Stomach smooth muscle (tissue), 2 donors: ENCODE results near the gene ZNF678.
"Not testable (repeated sequence)": the region's sequence is repeated elsewhere in the genome, so short reads cannot be mapped to it uniquely, and the experiment has no call there.

Source experiments
- H3K27ac ChIP-seq: one replicate; pipeline ENCODE4 v1.7.0; 2013; ENCODE audit warnings: mild to moderate bottlenecking, low read length, inconsistent platforms
- H3K27me3 ChIP-seq, 2 donors: one replicate each; pipeline ENCODE4 v1.7.0; 2013; ENCODE audit warnings: low read length in 2 of 2; ENCODE audit not compliant: insufficient read depth in 2 of 2, control insufficient read depth in 1 of 2
- H3K36me3 ChIP-seq, 2 donors: one replicate each; pipeline ENCODE4 v1.7.0; 2013; ENCODE audit warnings: low read length in 2 of 2; ENCODE audit not compliant: control insufficient read depth in 2 of 2, insufficient read depth in 2 of 2
- H3K4me1 ChIP-seq: one replicate; pipeline ENCODE4 v1.7.0; 2013; ENCODE audit warnings: low read length; ENCODE audit not compliant: control insufficient read depth, insufficient read depth
- H3K4me3 ChIP-seq, 2 donors: one replicate each; pipeline ENCODE4 v1.7.0; 2013; ENCODE audit warnings: low read length in 2 of 2
- H3K9ac ChIP-seq, 2 donors: one replicate each; pipeline ENCODE4 v1.7.0; 2013; ENCODE audit warnings: low read length in 2 of 2, mild to moderate bottlenecking in 1 of 2
- H3K9me3 ChIP-seq, 2 donors: one replicate each; pipeline ENCODE4 v1.7.0; 2013; ENCODE audit warnings: low read length in 2 of 2; ENCODE audit not compliant: control insufficient read depth in 2 of 2
- donor health status: healthy.
- donor health status: Pancreatic carcinoma.

ZNF678 gene

DNA sequence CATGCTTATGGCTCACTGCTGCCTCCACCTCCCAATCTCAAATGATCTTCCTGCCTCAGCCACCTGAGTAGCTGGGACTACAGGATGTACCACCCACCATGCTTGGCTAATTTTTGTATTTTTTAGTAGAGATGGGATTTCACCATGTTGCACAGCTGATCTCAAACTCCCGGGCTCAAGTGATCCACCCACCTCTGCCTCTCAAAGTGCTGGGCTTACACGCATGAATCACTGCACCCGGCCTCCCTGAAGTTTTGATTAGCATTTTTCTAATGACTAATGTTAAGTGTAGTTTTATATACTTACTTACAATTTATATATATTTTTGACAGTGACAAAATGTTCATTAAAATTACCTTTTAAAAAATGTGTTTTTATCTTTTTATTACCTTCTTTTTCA is 41.1 kb downstream of the ZNF678 start:
- Histone ChIP-seq H3K9ac (no peak overlapping the region), H3K27me3 (no peaks in the 10 kb centered on the region), H3K4me1 (no peaks in the 10 kb centered on the region), H3K27ac (no peak overlapping the region), H3K36me3 (no peaks in the 10 kb centered on the region), H3K9me3 (no peaks in the 10 kb centered on the region), H3K4me3 (no peak overlapping the region)

DNA sequence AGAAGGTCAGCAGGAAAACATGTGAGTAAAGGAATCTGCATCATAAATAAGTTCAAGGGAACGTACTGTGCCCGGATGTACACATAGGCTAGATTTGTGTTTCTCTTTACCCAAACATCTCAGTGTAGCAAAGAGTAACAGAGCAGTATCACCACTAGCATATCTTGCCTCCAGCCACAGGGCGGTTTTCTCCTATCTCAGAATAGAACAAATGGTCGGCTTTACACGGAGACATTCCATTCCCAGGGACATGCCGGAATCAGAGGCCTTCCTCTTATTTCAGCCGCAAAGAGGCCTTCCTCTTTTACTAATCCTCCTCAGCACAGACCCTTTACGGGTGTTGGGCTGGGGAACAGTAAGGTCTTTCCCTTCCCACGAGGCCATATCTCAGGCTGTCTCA is 42.9 kb downstream of the ZNF678 start:
- not testable (repeated sequence) for H3K4me3 ChIP-seq, H3K36me3 ChIP-seq, H3K27ac ChIP-seq, H3K9me3 ChIP-seq, H3K4me1 ChIP-seq, H3K27me3 ChIP-seq, H3K9ac ChIP-seq

DNA sequence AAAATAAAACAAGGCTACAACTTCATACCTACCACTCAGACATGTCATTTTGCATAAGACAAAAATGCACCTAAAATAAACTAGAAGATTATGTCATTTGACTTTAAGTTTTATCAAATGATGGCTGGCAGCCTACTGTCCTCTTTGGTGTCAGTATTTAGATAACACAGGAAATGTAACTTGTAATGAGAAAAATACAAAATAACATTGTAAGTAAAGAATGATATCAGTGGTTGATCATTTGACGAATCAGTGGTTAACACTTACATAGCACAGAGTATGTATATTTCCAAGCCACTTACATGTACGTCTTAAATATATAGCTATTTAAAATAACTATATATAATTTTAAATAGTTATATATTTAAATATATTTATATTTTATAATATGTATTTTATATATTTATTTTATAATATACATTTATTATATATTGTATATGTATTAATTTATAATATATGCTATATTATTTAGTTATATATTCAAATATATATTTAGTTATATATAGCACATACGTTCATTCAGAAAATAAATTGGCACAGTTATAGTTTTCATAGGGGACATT is 44.1 kb downstream of the ZNF678 start:
- peaks cover 4 to 6% of the 10 kb centered on the region in 2 donors for H3K36me3 ChIP-seq
- H3K4me3 ChIP-seq = no peak overlapping the region
- no peak overlapping the region for H3K9ac ChIP-seq
- H3K9me3 ChIP-seq = no peaks in the 10 kb centered on the region
- no peaks in the 10 kb centered on the region for H3K27me3 ChIP-seq
- no peaks in the 10 kb centered on the region for H3K4me1 ChIP-seq
- no peak overlapping the region for H3K27ac ChIP-seq

DNA sequence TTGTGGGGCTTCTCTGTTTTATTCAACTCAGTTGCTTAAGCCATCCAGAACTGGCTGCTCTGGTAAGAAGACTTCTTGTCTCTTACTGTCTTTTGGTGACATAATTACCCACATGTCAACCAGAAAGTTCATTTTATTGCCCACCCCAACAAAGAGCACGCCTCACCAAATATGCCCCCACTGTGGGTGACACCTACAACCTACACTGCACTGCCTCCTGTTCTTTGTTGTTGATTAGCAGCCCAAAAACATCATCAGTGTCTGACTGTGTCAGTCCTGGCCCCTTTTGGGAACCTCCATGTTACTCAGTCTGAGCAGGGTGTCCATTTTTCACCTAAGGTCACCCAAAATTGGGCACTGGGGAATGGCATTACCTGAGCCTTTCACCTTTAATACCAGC is 49.3 kb downstream of the ZNF678 start:
- Histone ChIP-seq H3K4me3 (no peak overlapping the region), H3K27ac (no peak overlapping the region), H3K36me3 (peaks cover 4 to 12% of the 10 kb centered on the region in 2 donors), H3K9me3 (no peaks in the 10 kb centered on the region), H3K27me3 (no peaks in the 10 kb centered on the region), H3K4me1 (no peaks in the 10 kb centered on the region), H3K9ac (no peak overlapping the region)

DNA sequence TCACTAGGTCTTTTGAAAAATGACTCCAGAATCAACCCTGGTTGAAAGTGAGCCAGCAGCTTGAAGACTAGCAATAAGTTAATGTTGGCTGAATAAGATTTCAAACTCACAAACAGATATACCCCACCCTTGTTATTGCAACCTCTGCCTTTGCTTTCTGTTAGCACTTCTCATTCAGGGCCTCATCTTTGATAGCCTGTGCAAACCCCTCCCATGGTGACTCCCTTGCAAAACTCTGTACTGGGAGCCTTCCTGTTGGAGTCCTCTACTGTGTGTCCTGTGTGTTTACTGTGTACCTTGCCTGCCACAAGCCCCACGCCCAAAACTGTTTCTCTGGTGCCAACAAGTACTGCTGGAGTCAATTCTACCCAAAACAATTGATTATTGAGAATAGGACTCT is 50.2 kb downstream of the ZNF678 start:
- Histone ChIP-seq H3K9me3 (no peaks in the 10 kb centered on the region), H3K36me3 (peaks cover 4 to 12% of the 10 kb centered on the region in 2 donors)

DNA sequence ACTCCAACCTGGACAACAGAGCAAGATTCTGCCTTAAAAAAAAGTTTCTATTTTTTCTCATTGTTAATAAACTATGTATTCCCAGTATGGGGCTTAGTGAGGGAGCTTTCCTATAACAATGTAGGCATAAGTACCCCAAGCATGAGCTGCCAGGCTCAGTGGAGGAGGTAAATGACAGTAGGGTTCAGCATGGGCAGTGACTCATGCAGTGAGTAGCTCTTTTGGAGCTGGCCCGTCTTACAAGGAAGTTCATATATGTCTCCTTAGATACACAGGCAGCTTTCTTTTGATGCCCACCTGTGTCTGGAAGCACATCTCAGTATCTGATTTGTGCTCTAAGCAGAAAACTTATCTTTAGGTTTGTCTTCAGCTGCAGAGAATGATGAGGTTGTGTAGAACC is 57.9 kb downstream of the ZNF678 start:
- H3K27me3 ChIP-seq = no peaks in the 10 kb centered on the region
- no peak overlapping the region for H3K4me3 ChIP-seq
- H3K9me3 ChIP-seq = no peaks in the 10 kb centered on the region
- H3K36me3 ChIP-seq = peaks cover 0 to 2% of the 10 kb centered on the region in 2 donors
- H3K4me1 ChIP-seq = no peaks in the 10 kb centered on the region
- no peak overlapping the region for H3K27ac ChIP-seq
- no peak overlapping the region for H3K9ac ChIP-seq

More for the DNA sequence above, 50.2 kb downstream of the ZNF678 start:
- H3K4me3 ChIP-seq = no peak overlapping the region
- no peak overlapping the region for H3K27ac ChIP-seq
- H3K27me3 ChIP-seq = no peaks in the 10 kb centered on the region
- H3K9ac ChIP-seq = no peak overlapping the region
- H3K4me1 ChIP-seq = no peaks in the 10 kb centered on the region

DNA sequence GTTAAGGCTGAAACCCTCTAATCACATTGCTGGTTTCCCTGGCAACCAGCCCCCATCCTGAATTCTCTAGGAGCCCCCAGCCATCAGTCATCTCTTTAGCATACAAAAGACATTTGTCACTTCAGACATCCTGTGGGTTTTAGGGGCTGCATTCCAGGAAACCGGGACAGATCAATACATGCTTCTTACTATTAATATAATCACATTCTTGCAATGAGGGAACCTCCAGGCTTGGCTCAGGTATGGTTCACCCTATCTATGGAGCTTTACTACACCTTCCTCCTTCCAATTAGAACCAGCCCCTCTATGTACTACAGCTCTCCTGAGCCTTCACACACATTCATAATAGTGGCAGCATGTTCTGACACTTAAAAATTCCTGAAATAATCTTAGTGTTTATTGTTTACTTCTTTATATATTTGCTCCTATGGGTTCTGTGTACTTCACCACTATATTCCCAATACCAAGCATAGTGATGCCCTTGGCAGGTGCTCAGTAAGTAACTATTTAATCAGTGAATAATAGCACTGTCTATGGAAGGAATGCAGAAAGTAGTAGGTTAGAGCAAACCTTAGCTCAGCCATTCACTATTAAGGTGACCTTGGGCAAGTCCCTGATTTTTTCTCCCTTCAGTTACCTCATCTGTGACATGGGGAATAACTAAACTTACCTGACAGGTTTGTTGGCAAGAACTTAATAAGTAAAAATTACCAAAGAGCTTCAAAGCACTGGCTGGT is 59.6 kb downstream of the ZNF678 start:
- no peaks in the 10 kb centered on the region for H3K9me3 ChIP-seq
- H3K9ac ChIP-seq = no peak overlapping the region
- H3K27me3 ChIP-seq = no peaks in the 10 kb centered on the region
- H3K4me3 ChIP-seq = no peak overlapping the region
- H3K36me3 ChIP-seq = peaks cover 0 to 2% of the 10 kb centered on the region in 2 donors
- no peak overlapping the region for H3K27ac ChIP-seq
- H3K4me1 ChIP-seq = no peaks in the 10 kb centered on the region

DNA sequence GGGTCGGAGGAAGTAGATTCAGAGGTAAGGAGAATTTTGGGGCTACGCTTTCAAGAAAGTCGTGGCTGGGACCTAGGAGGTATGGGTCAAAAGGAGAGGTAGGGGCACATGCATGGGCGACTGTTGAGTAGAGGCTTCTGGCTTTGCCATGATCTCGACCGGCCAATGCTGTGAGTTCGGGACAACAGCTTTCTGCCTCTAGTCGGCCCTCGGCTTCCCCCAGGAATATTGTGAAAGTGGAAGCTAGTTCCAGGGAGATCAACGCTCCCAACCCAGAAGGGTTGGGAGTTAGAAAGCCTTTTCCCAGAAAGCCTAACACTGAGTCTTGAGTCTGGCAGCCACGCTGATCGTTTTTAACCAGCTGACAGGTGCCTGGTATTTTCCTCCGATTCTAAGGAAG is 69.0 kb downstream of the ZNF678 start:
- H3K36me3 ChIP-seq = no peaks in the 10 kb centered on the region
- H3K4me1 ChIP-seq = no peaks in the 10 kb centered on the region
- H3K27me3 ChIP-seq = no peaks in the 10 kb centered on the region
- H3K27ac ChIP-seq = no peak overlapping the region
- H3K9me3 ChIP-seq = peaks cover 17 to 20% of the 10 kb centered on the region in 2 donors
- no peak overlapping the region for H3K4me3 ChIP-seq
- no peak overlapping the region for H3K9ac ChIP-seq

DNA sequence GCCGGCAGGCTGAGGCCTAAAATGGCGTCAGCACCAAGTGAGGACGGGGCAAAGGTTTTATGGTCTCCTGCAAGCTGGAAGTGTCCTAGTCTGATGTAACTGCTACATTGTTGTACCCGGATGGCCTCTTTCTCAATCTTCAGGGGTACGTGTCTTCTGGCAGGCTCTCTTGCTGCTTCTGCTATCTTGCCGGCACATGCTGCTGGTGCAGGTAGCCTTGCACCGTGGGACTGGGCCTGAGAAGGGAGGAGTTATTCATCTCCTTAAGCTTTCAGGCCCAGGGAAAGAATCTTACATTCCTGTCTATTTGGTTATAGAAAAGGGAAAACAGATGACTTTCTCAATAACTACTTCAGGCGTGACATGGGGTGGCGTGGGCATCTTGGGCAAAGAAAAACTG is 72.2 kb downstream of the ZNF678 start:
- no peak overlapping the region for H3K4me3 ChIP-seq
- peaks cover 26 to 51% of the 10 kb centered on the region in 2 donors for H3K9me3 ChIP-seq

DNA sequence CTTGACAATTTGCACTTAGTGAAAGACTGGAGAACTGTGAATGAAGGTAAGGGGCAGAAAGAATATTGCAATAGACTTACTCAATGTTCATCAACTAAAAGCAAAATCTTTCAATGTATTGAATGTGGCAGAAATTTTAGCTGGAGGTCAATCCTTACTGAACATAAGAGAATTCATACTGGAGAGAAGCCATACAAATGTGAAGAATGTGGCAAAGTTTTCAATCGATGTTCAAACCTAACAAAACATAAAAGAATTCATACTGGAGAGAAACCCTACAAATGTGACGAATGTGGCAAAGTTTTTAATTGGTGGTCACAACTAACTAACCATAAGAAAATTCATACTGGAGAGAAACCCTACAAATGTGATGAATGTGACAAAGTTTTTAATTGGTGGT is 91.1 kb downstream of the ZNF678 start:
- Histone ChIP-seq H3K4me3 (no peak overlapping the region), H3K36me3 (peaks cover 13 to 29% of the 10 kb centered on the region in 2 donors), H3K4me1 (no peaks in the 10 kb centered on the region), H3K9ac (no peak overlapping the region), H3K27ac (no peak overlapping the region), H3K27me3 (no peaks in the 10 kb centered on the region), H3K9me3 (peaks cover 37 to 51% of the 10 kb centered on the region in 2 donors)

More for the DNA sequence above, 72.2 kb downstream of the ZNF678 start:
- no peaks in the 10 kb centered on the region for H3K27me3 ChIP-seq
- H3K4me1 ChIP-seq = no peaks in the 10 kb centered on the region
- H3K9ac ChIP-seq = no peak overlapping the region
- H3K36me3 ChIP-seq = no peaks in the 10 kb centered on the region
- no peak overlapping the region for H3K27ac ChIP-seq
